Measurements from ENCODE around the gene MESP2.

- TF ChIP-seq POLR2A (IDR thresholded peaks at IDR 0.05): no peak
- no peak for TF ChIP-seq CTCF (IDR thresholded peaks at IDR 0.05)
- TF ChIP-seq POLR2AphosphoS5 (IDR thresholded peaks at IDR 0.05): no peak
- TF ChIP-seq EP300 (IDR thresholded peaks at IDR 0.05): no peak
Measured at GRCh38 chr15:89749054-89749453, 27.1 kb upstream of the MESP2 start.
